A549 (cell line): ENCODE results near the gene ZNF573. TPM values are rescaled to one million over a fixed set of nuclear protein-coding genes. Genes with fewer than 3 reads are reported as not detected.

Source experiments
- ATAC-seq, 2 experiments: fragments of 200-7000 bp in 1 of 2; fragments of >200 bp in 1 of 2; cut with Nextera tagmentation in 1 of 2; cut with Tn5 transposase in 1 of 2; 3 replicates each; pipeline versions ENCODE4 v1.8.0 to v1.9.1; 2018 to 2020; ENCODE audit warnings: mild to moderate bottlenecking in 1 of 2, moderate library complexity in 1 of 2
- CTCF ChIA-PET: fragments of 300-600 bp; sonication (Branson Sonifier 250); formaldehyde crosslinking; extraction: SDS; loops from one replicate; lab custom pipeline; 2021; ENCODE audit warnings: antibody characterized with exemption, inconsistent platforms; lab: Yijun Ruan, JAX
- POLR2A ChIA-PET: fragments of 350-600 bp; formaldehyde crosslinking; extraction: SDS; loops from one replicate; lab custom pipeline; 2021; ENCODE audit warnings: antibody characterized with exemption, inconsistent platforms; lab: Yijun Ruan, JAX
- DNase-seq, 2 experiments: peaks; one replicate each; pipeline versions ENCODE4 v3.0.0 to v3.0.0-alpha.2; 2011 to 2016; ENCODE audit warnings: low read depth in 1 of 2, low spot score in 1 of 2
- FAIRE-seq: peaks from 2 replicates; lab custom pipeline; 2011; peaks lifted over from hg19 to GRCh38; lab: Jason Lieb, UNC
- H3K27ac ChIP-seq, 2 experiments: fragments of >200 bp; sonication (Bioruptor Twin); formaldehyde crosslinking; 3 replicates each; pipeline ENCODE4 v1.5.1; 2016 to 2017
- H3K4me1 ChIP-seq: fragments of >200 bp; sonication (Bioruptor Twin); formaldehyde crosslinking; 3 replicates; pipeline ENCODE4 v1.6.1; 2016
- H3K4me2 ChIP-seq: fragments of >200 bp; sonication (Bioruptor Twin); formaldehyde crosslinking; 3 replicates; pipeline ENCODE4 v1.6.1; 2016
- H3K4me3 ChIP-seq: fragments of >200 bp; sonication (Bioruptor Twin); formaldehyde crosslinking; 3 replicates; pipeline ENCODE4 v1.5.1; 2016
- H3K9me3 ChIP-seq: fragments of >200 bp; sonication (Bioruptor Twin); formaldehyde crosslinking; 3 replicates; pipeline ENCODE4 v1.6.1; 2016
- ATOH8 ChIP-seq: fragments of 250-450 bp; sonication (Bioruptor Pico); IDR thresholded peaks from 2 replicates; pipeline ENCODE4 v1.5.0; 2020; ENCODE audit warnings: low read depth, mild to moderate bottlenecking, moderate library complexity
- CBX2 ChIP-seq: fragments of 200-600 bp; sonication (generic); IDR thresholded peaks from 2 replicates; pipeline ENCODE4 v1.6.1; 2016; ENCODE audit warnings: low read depth, mild to moderate bottlenecking, borderline replicate concordance
- CEBPB ChIP-seq, 2 experiments: fragments of >200 bp in 1 of 2; sonication (Bioruptor Twin) in 1 of 2; formaldehyde crosslinking in 1 of 2; IDR thresholded peaks; 2 replicates each; pipeline ENCODE4 v1.6.1; 2012 to 2016
- CHD4 ChIP-seq: fragments of 200-600 bp; sonication (generic); IDR thresholded peaks from 2 replicates; pipeline ENCODE4 v1.6.1; 2016; ENCODE audit warnings: antibody characterized with exemption, mild to moderate bottlenecking, borderline replicate concordance
- EHMT2 ChIP-seq: fragments of 200-600 bp; sonication (generic); IDR thresholded peaks from 2 replicates; pipeline ENCODE4 v1.6.1; 2016; ENCODE audit warnings: antibody characterized with exemption, low read depth, mild to moderate bottlenecking, moderate library complexity
- EP300 ChIP-seq, 2 experiments: fragments of >200 bp; sonication (Bioruptor Twin); formaldehyde crosslinking; IDR thresholded peaks; 2 replicates in 1 of 2; 3 replicates in 1 of 2; pipeline ENCODE4 v1.6.1; 2016 to 2017
- ESRRA ChIP-seq: fragments of 150-350 bp; IDR thresholded peaks from 2 replicates; pipeline ENCODE4 v1.6.1; 2014; ENCODE audit warnings: mild to moderate bottlenecking, low read length, borderline replicate concordance
- FOSL2 ChIP-seq, 2 experiments: fragments of 450-650 bp in 1 of 2; fragments of >200 bp in 1 of 2; sonication (Bioruptor Twin) in 1 of 2; formaldehyde crosslinking; IDR thresholded peaks; 2 replicates each; pipeline versions ENCODE4 v1.5.0 to v1.6.1; 2016 to 2020; ENCODE audit warnings: mild to moderate bottlenecking in 1 of 2, moderate library complexity in 1 of 2
- GATA3 ChIP-seq: IDR thresholded peaks from 2 replicates; pipeline ENCODE4 v1.6.1; 2012; ENCODE audit warnings: borderline replicate concordance
- HDAC2 ChIP-seq: fragments of 200-600 bp; sonication (generic); IDR thresholded peaks from 2 replicates; pipeline ENCODE4 v1.6.1; 2016
- HES2 ChIP-seq: fragments of >200 bp; sonication (Bioruptor Twin); formaldehyde crosslinking; IDR thresholded peaks from 2 replicates; pipeline ENCODE4 v1.6.1; 2016
- HMGXB4 ChIP-seq: fragments of 250-450 bp; sonication (Bioruptor Pico); IDR thresholded peaks from 2 replicates; pipeline ENCODE4 v1.5.0; 2021; ENCODE audit warnings: mild to moderate bottlenecking, moderate library complexity, borderline replicate concordance
- MAFK ChIP-seq: fragments of 450-650 bp; IDR thresholded peaks from 2 replicates; pipeline ENCODE4 v1.6.1; 2014; ENCODE audit not compliant: partially characterized antibody
- MAX ChIP-seq: IDR thresholded peaks from 2 replicates; pipeline ENCODE4 v1.6.1; 2012
- MYC ChIP-seq: IDR thresholded peaks from 2 replicates; pipeline ENCODE4 v1.6.1; 2012; ENCODE audit warnings: mild to moderate bottlenecking, inconsistent platforms, low read length, improper control_type of control experiment, borderline replicate concordance
- NPAS2 ChIP-seq: fragments of 250-450 bp; sonication (Bioruptor Pico); IDR thresholded peaks from 2 replicates; pipeline ENCODE4 v1.8.0; 2022; ENCODE audit warnings: mild to moderate bottlenecking, moderate library complexity, borderline replicate concordance
- NR3C1 ChIP-seq: fragments of >200 bp; sonication (Bioruptor Twin); formaldehyde crosslinking; IDR thresholded peaks from 3 replicates; pipeline ENCODE4 v1.6.1; 2017
- REST ChIP-seq: fragments of 200-600 bp; sonication (generic); IDR thresholded peaks from 2 replicates; pipeline ENCODE4 v1.6.1; 2016; ENCODE audit warnings: antibody characterized with exemption, mild to moderate bottlenecking, moderate library complexity
- RFX5 ChIP-seq: fragments of 450-650 bp; IDR thresholded peaks from 2 replicates; pipeline ENCODE4 v1.7.1; 2014; ENCODE audit warnings: antibody characterized with exemption, mild to moderate bottlenecking, moderate library complexity
- RNF2 ChIP-seq: fragments of 200-600 bp; sonication (generic); IDR thresholded peaks from 2 replicates; pipeline ENCODE4 v1.6.1; 2016; ENCODE audit warnings: low read depth, mild to moderate bottlenecking, antibody characterized with exemption, moderate library complexity, borderline replicate concordance
- SREBF2 ChIP-seq: fragments of 450-650 bp; IDR thresholded peaks from 2 replicates; pipeline ENCODE4 v1.6.1; 2014; ENCODE audit warnings: mild to moderate bottlenecking, moderate library complexity
- TFCP2L1 ChIP-seq: fragments of 250-450 bp; sonication (Bioruptor Pico); IDR thresholded peaks from 2 replicates; pipeline ENCODE4 v1.5.0; 2021; ENCODE audit warnings: mild to moderate bottlenecking
- USF2 ChIP-seq: fragments of 450-650 bp; IDR thresholded peaks from 2 replicates; pipeline ENCODE4 v1.6.1; 2014; ENCODE audit warnings: antibody characterized with exemption
- WGBS: methylation state at CpG from one replicate; pipeline ENCODE4 v1.1.6; 2017; ENCODE audit errors: missing lambda C conversion rate; 5-methylcytosine and 5-hydroxymethylcytosine counted together
- polyA plus RNA-seq, 4 experiments: library from polyadenylated mRNA; depleted of rRNA in 3 of 4; stranded (reverse); fragments of >200 nt; fragmentation: RNase III in 1 of 4; extraction: RNeasy Plus Mini Kit Qiagen cat#74134 plus additional on column Dnase treatment in 1 of 4; gene quantifications; 2 replicates in 3 of 4; 3 replicates in 1 of 4; pipeline ENCODE4 v1.2.3, GENCODE V29; 2011 to 2017

Gene ZNF573
- polyA plus RNA-seq, 2 of the 4 experiments (the other 2 are of a cell fraction), result 4.6 to 8.5 TPM

GRCh38 chr19:37716140-37716539, 63.2 kb downstream of the ZNF573 start:
- H3K4me1 ChIP-seq, result peaks cover 4% of the 10 kb centered on the region; the same call in 1 of the 3 replicates
- POLR2A ChIA-PET, result no interaction called here
- ATAC-seq (no peak), FAIRE-seq (peak; percentile 88), DNase-seq (no peak)
- CTCF ChIA-PET, result no interaction called here
- no peak overlapping the region for H3K4me2 ChIP-seq
- WGBS, result 92% methylated on average over 2 of the region's 2 CpGs
- H3K9me3 ChIP-seq, result peaks cover 75% of the 10 kb centered on the region
- no peak overlapping the region for H3K27ac ChIP-seq
- H3K4me3 ChIP-seq, result no peak overlapping the region
- TF ChIP-seq RFX5, result no peak
- peak; percentile 95 for TF ChIP-seq MAFK

- H3K4me2 ChIP-seq, result no peak overlapping the region
- no peak overlapping the region for H3K27ac ChIP-seq
- WGBS, result 82% methylated on average over 7 of the region's 7 CpGs
- CTCF ChIA-PET, result interaction anchor here (0.8 to 1.5 kb wide), 3 partner anchors 10 to 31 kb away, joined by 3 to 5 read pairs (median 4); no protein-coding TSS in a partner anchor
- peaks cover 95% of the 10 kb centered on the region for H3K9me3 ChIP-seq
- ATAC-seq, result no peak
- TF ChIP-seq ESRRA (no peak), EHMT2 (no peak), TFCP2L1 (CRISPR knock-in tag) (no peak), MAX (no peak), NR3C1 (no peak), FOSL2 (IDR thresholded peaks at IDR 0.05) (no peak), FOSL2 (CRISPR knock-in tag; IDR thresholded peaks at IDR 0.05) (no peak), HES2 (no peak), SREBF2 (no peak), MYC (no peak), CBX2 (no peak)
- no peak overlapping the region for H3K4me3 ChIP-seq
- no peak for DNase-seq
- POLR2A ChIA-PET, result interaction anchor here (0.9 kb wide), 1 partner anchor 51 kb away, joined by 4 read pairs; the partner anchor contains the start of gene ZFP30
- FAIRE-seq, result no peak
- H3K4me1 ChIP-seq, result no peaks in the 10 kb centered on the region
These were observed 73.3 kb downstream of the ZNF573 start for GRCh38 chr19:37706052-37706605.

- peaks cover 99% of the 10 kb centered on the region for H3K9me3 ChIP-seq
- no peak for FAIRE-seq
- no peak overlapping the region for H3K4me3 ChIP-seq
- 83% methylated on average over 5 of the region's 5 CpGs for WGBS
- no peak overlapping the region for H3K4me2 ChIP-seq
- H3K27ac ChIP-seq, result no peak overlapping the region
- POLR2A ChIA-PET, result no interaction called here
- DNase-seq, result no peak
- H3K4me1 ChIP-seq, result no peaks in the 10 kb centered on the region
- TF ChIP-seq USF2 (no peak), NPAS2 (CRISPR knock-in tag) (no peak), CHD4 (no peak)
- ATAC-seq, result no peak
- CTCF ChIA-PET, result no interaction called here
These were observed 80.3 kb downstream of the ZNF573 start for GRCh38 chr19:37699057-37699456.

- Histone ChIP-seq H3K9me3 (peaks cover 99% of the 10 kb centered on the region), H3K4me3 (no peak overlapping the region), H3K4me2 (no peak overlapping the region), H3K4me1 (no peaks in the 10 kb centered on the region), H3K27ac (no peak overlapping the region)
- DNase-seq (no peak), FAIRE-seq (no peak), ATAC-seq (no peak)
- 93% methylated on average over 6 of the region's 6 CpGs for WGBS
- ChIA-PET POLR2A (no interaction called here), CTCF (no interaction called here)
- TF ChIP-seq HMGXB4 (CRISPR knock-in tag) (no peak), HDAC2 (no peak), GATA3 (no peak), ATOH8 (CRISPR knock-in tag) (no peak), MAFK (no peak), RNF2 (no peak), FOSL2 (IDR thresholded peaks at IDR 0.05) (no peak), FOSL2 (CRISPR knock-in tag; IDR thresholded peaks at IDR 0.05) (no peak), EP300 (IDR thresholded peaks at IDR 0.05) (no peak), REST (no peak), CEBPB (IDR thresholded peaks at IDR 0.05) (no peak)
These were observed 81.2 kb downstream of the ZNF573 start for GRCh38 chr19:37698216-37698615.
